DOHH2 (cell line): Measurements from ENCODE around the gene CACNG6.

ENCODE experiments used
- H3F3A ChIP-seq: fragments of 200-600 bp; sonication (generic), shearing (Covaris generic); 2 replicates; pipeline ENCODE4 v1.6.0; 2016; ENCODE audit warnings: antibody characterized with exemption, mild to moderate bottlenecking; ENCODE audit not compliant: control insufficient read depth, insufficient read depth
- H3K27ac ChIP-seq: fragments of 200-600 bp; sonication (generic); 2 replicates; pipeline ENCODE4 v1.5.1; 2014; ENCODE audit warnings: low read depth, mild to moderate bottlenecking, low read length, moderate library complexity
- H3K27me3 ChIP-seq: fragments of 200-600 bp; sonication (generic); 2 replicates; pipeline ENCODE4 v1.6.1; 2014; ENCODE audit warnings: mild to moderate bottlenecking, low read length, mixed read lengths; ENCODE audit not compliant: control insufficient read depth
- H3K36me3 ChIP-seq: fragments of 200-600 bp; sonication (generic); 2 replicates; pipeline ENCODE4 v1.6.1; 2014; ENCODE audit warnings: mild to moderate bottlenecking, low read length, moderate library complexity, mixed read lengths; ENCODE audit not compliant: control insufficient read depth
- H3K4me1 ChIP-seq: fragments of 200-600 bp; sonication (generic); 2 replicates; pipeline ENCODE4 v1.6.1; 2014; ENCODE audit warnings: mild to moderate bottlenecking, low read length, mixed read lengths; ENCODE audit not compliant: control insufficient read depth
- H3K4me2 ChIP-seq: fragments of 200-600 bp; sonication (generic); 2 replicates; pipeline ENCODE4 v1.6.0; 2014; ENCODE audit warnings: mild to moderate bottlenecking, low read length, moderate library complexity
- H3K4me3 ChIP-seq: fragments of 200-600 bp; sonication (generic); 2 replicates; pipeline ENCODE4 v1.5.1; 2014; ENCODE audit warnings: mild to moderate bottlenecking, low read length, mixed read lengths
- H3K79me2 ChIP-seq: fragments of 200-600 bp; sonication (generic); 2 replicates; pipeline ENCODE4 v1.6.1; 2014; ENCODE audit warnings: mild to moderate bottlenecking, low read length, mixed read lengths; ENCODE audit not compliant: control insufficient read depth
- H3K9me2 ChIP-seq: fragments of 200-600 bp; sonication (generic); replicated peaks from 2 replicates; pipeline ENCODE4 v1.6.1; 2014; ENCODE audit warnings: mild to moderate bottlenecking, low read length, mixed read lengths; ENCODE audit not compliant: control insufficient read depth
- H3K9me3 ChIP-seq: fragments of 200-600 bp; sonication (generic); 2 replicates; pipeline ENCODE4 v1.6.1; 2014; ENCODE audit warnings: antibody characterized with exemption, low read length, mixed read lengths; ENCODE audit not compliant: control insufficient read depth, insufficient read depth
- H4K20me1 ChIP-seq: fragments of 200-600 bp; sonication (generic); 2 replicates; pipeline ENCODE4 v1.6.0; 2014; ENCODE audit warnings: low read depth, mild to moderate bottlenecking, antibody characterized with exemption, low read length, moderate library complexity; ENCODE audit not compliant: control insufficient read depth, insufficient read depth
- EZH2phosphoT487 ChIP-seq: fragments of 200-600 bp; sonication (generic); IDR thresholded peaks from 2 replicates; pipeline ENCODE4 v1.6.1; 2017; ENCODE audit warnings: borderline replicate concordance, mild to moderate bottlenecking, antibody characterized with exemption, low read length, moderate library complexity, mixed read lengths
- TF ChIP-seq, protein P1 (sequence below): fragments of 200-600 bp; sonication (generic); IDR thresholded peaks from one replicate; pipeline ENCODE4 v1.5.1; 2014; ENCODE audit warnings: antibody characterized with exemption, mild to moderate bottlenecking, low read depth, low read length; ENCODE audit not compliant: poor library complexity, severe bottlenecking

Gene CACNG6

DNA sequence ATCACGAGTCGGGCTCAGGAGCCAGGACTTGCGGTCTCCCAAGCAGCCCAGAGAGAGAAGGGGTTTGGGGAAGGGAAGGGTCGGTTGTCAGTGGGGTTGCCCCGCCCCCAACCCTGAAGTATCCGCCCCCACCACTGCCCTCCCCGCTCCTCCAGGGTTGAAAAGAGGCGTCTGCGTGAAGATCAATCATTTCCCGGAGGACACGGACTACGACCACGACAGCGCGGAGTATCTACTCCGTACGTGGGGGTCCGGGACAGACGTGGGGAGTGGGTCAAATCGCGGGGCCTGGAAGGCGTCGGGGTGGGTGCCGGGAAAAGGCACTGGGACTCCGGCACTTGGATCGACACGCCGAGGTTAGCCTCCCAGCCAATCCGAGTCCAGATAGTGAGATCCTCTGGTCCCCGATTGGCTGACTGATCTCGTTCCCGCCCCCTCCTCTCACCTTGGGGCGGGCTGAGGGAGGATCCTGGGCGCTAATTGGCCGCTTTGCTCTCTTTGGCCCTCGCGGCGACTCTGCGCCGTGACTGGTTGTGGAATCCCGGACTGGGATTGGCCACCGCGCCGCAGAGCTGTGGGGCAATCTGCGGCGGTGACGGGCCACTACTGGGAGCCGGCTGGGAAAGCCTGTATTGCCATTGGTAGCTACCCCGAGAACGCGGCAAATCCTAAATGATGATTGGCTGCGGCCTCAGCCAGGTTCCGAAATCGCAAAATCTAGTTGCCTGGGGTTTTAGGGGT lies 13.3 kb upstream of the CACNG6 start:
- H3K27me3 ChIP-seq: no peaks in the 10 kb centered on the region
- TF ChIP-seq, protein P1, sequence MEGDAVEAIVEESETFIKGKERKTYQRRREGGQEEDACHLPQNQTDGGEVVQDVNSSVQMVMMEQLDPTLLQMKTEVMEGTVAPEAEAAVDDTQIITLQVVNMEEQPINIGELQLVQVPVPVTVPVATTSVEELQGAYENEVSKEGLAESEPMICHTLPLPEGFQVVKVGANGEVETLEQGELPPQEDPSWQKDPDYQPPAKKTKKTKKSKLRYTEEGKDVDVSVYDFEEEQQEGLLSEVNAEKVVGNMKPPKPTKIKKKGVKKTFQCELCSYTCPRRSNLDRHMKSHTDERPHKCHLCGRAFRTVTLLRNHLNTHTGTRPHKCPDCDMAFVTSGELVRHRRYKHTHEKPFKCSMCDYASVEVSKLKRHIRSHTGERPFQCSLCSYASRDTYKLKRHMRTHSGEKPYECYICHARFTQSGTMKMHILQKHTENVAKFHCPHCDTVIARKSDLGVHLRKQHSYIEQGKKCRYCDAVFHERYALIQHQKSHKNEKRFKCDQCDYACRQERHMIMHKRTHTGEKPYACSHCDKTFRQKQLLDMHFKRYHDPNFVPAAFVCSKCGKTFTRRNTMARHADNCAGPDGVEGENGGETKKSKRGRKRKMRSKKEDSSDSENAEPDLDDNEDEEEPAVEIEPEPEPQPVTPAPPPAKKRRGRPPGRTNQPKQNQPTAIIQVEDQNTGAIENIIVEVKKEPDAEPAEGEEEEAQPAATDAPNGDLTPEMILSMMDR: no peak
- TF ChIP-seq EZH2phosphoT487: no peak
- no peak overlapping the region for H3K27ac ChIP-seq
- H3K79me2 ChIP-seq: no peaks in the 10 kb centered on the region
- no peaks in the 10 kb centered on the region for H3K36me3 ChIP-seq
- peaks cover 4% of the 10 kb centered on the region; the same call in 1 of the 2 replicates for H3K9me3 ChIP-seq
- peak overlapping the region; percentile 48 for H3K4me3 ChIP-seq
- H3F3A ChIP-seq: no peaks in the 10 kb centered on the region
- peak overlapping the region; percentile 57 for H3K4me2 ChIP-seq
- no peaks in the 10 kb centered on the region for H3K9me2 ChIP-seq
- no peaks in the 10 kb centered on the region for H4K20me1 ChIP-seq
- peaks cover 4% of the 10 kb centered on the region for H3K4me1 ChIP-seq

DNA sequence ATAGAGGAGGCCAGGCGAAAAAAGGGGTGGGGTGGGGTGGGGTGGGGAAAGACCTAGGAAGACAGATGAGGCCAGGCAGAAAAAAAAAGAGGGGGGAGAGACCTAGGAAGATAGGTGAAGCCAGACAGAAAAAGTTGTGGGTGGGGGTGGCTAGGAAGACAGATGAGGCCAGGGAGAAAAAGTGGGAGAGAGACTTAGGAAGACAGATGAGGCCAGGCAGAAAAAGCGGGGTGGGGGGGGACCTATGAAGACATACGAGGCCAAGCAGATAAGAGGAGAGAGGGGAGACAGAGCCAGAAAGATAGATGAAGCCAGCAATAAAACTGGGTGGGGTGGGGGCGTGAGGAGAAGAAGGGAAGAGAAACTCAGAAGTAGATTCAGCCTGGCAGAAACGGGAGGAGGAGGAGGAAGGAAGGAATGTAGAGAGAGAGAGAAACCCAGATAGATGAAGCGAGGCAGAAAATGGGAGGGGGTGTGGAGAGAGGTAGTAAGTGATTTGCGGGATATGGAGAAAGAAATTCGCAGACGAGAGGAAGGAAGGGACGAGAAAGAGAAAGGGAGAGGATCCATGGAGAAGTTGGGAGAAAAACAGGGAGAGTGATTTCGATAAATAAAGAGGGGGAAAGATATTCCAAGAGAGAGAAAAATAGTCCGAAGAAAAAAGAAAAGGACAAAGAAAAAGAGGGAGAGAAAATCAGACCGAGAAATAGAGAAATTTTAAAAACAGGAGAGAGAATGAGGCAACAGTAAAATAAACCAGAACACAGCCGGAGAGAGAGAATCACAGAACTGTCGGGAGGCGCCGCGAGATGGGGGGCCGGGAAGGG lies 12.2 kb upstream of the CACNG6 start:
- H3K27ac ChIP-seq: no peak overlapping the region
- TF ChIP-seq EZH2phosphoT487: no peak
- TF ChIP-seq, protein P1: no peak
- H3K4me3 ChIP-seq: no peak overlapping the region

DNA sequence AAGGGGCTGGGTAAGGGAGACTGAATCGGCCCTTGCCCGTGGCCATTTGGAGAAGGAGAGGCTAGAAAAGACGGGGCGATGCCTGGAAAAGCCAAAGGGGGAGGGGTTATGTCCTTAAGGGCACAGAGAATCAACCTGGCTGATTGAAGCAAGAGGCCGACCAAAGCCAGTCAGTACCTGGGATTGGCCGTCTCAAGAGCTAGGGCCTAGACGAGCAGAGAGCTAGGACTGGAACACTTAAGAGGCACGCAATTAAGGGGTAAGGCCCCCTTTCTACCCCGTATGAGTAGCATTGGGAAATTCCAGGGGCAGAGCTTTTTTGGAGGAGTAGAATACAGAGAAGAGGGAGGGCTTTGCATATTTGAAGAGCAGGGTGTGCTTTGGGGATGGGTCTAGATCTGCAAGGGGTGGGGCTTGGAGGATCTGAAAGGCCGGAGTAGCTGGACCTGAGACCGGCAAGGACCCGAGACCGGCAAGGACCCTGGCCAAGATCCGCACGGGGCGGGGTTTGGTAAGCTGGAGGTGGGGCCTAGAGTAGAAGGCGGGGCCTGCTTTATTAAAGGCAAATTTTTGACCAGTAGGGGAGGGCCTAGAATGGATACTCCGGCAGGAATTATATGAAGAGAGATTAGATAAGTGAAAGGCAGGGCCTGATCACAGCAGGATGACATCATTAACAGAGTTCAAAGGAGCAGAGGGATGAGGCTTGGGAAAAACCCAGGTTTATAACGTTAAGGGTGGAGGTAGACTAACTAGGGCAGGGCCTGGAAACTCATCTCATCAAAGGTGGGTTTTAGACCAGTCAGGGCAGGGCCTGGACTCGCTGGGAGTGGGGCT lies 10.7 kb upstream of the CACNG6 start:
- no peak overlapping the region for H3K4me3 ChIP-seq

More for the DNA sequence above, 12.2 kb upstream of the CACNG6 start:
- Histone ChIP-seq H3K27me3 (no peaks in the 10 kb centered on the region), H3K4me1 (peaks cover 4% of the 10 kb centered on the region), H3K36me3 (no peaks in the 10 kb centered on the region), H4K20me1 (no peaks in the 10 kb centered on the region), H3K4me2 (no peak overlapping the region), H3K9me3 (peaks cover 4% of the 10 kb centered on the region; the same call in 1 of the 2 replicates), H3K79me2 (no peaks in the 10 kb centered on the region), H3K9me2 (no peaks in the 10 kb centered on the region), H3F3A (no peaks in the 10 kb centered on the region)

More for the DNA sequence above, 10.7 kb upstream of the CACNG6 start:
- TF ChIP-seq EZH2phosphoT487: no peak
- TF ChIP-seq, protein P1: no peak
- no peaks in the 10 kb centered on the region for H3K36me3 ChIP-seq
- no peak overlapping the region for H3K4me2 ChIP-seq
- no peaks in the 10 kb centered on the region for H3F3A ChIP-seq
- H3K79me2 ChIP-seq: no peaks in the 10 kb centered on the region
- H3K9me2 ChIP-seq: no peaks in the 10 kb centered on the region
- no peaks in the 10 kb centered on the region for H3K27me3 ChIP-seq
- no peak overlapping the region for H3K27ac ChIP-seq
- H4K20me1 ChIP-seq: no peaks in the 10 kb centered on the region
- H3K4me1 ChIP-seq: peaks cover 4% of the 10 kb centered on the region
- peaks cover 4% of the 10 kb centered on the region; the same call in 1 of the 2 replicates for H3K9me3 ChIP-seq
